Midbrain (tissue), 1 donor: ENCODE results near the gene LIX1.

Experiments
- DNase-seq: peaks from one replicate; lab custom pipeline; 2025; lab: John Stamatoyannopoulos, UW

LIX1 gene

GRCh38 chr5:97141031-97141430 lies 1.4 kb downstream of the LIX1 start:
- DNase-seq, result peak; percentile 36

- peak; percentile 31 for DNase-seq
Observed at GRCh38 chr5:97140250-97140649, 2.2 kb downstream of the LIX1 start.

- no peak for DNase-seq
Observed at GRCh38 chr5:97136475-97136874, 5.9 kb downstream of the LIX1 start.

GRCh38 chr5:97135868-97136267 lies 6.5 kb downstream of the LIX1 start:
- no peak for DNase-seq

GRCh38 chr5:97134634-97135033 lies 7.8 kb downstream of the LIX1 start:
- DNase-seq, result peak; percentile 18

GRCh38 chr5:97133101-97133500 lies 9.3 kb downstream of the LIX1 start:
- no peak for DNase-seq

- DNase-seq, result no peak
Observed at GRCh38 chr5:97131921-97132320, 10.5 kb downstream of the LIX1 start.

- no peak for DNase-seq
Observed at GRCh38 chr5:97131139-97131710, 11.2 kb downstream of the LIX1 start.

- DNase-seq, result no peak
Observed at GRCh38 chr5:97127727-97128126, 14.7 kb downstream of the LIX1 start.

- DNase-seq, result no peak
Observed at GRCh38 chr5:97125125-97125683, 17.2 kb downstream of the LIX1 start.

GRCh38 chr5:97124335-97124734 lies 18.1 kb downstream of the LIX1 start:
- DNase-seq, result no peak

- no peak for DNase-seq
Observed at GRCh38 chr5:97121848-97122247, 20.6 kb downstream of the LIX1 start.

- no peak for DNase-seq
Observed at GRCh38 chr5:97120195-97120594, 22.2 kb downstream of the LIX1 start.

GRCh38 chr5:97119007-97119390 lies 23.4 kb downstream of the LIX1 start:
- DNase-seq, result no peak

GRCh38 chr5:97118261-97119006 lies 24.0 kb downstream of the LIX1 start:
- DNase-seq, result no peak

- no peak for DNase-seq
Observed at GRCh38 chr5:97115932-97116331, 26.5 kb downstream of the LIX1 start.

- DNase-seq, result no peak
Observed at GRCh38 chr5:97112230-97112629, 30.2 kb downstream of the LIX1 start.

GRCh38 chr5:97111616-97112015 lies 30.8 kb downstream of the LIX1 start:
- peak; percentile 24 for DNase-seq

GRCh38 chr5:97111004-97111403 lies 31.4 kb downstream of the LIX1 start:
- DNase-seq, result peak; percentile 37

- DNase-seq, result no peak
Observed at GRCh38 chr5:97107318-97107717, 35.1 kb downstream of the LIX1 start.

- DNase-seq, result no peak
Observed at GRCh38 chr5:97106216-97106581, 36.2 kb downstream of the LIX1 start.

- DNase-seq, result no peak
Observed at GRCh38 chr5:97105501-97106215, 36.8 kb downstream of the LIX1 start.

- no peak for DNase-seq
Observed at GRCh38 chr5:97102010-97102470, 40.4 kb downstream of the LIX1 start.
